Spleen (tissue), 11 donors: ENCODE results near the gene HOXB5. TPM values are rescaled to one million over a fixed set of nuclear protein-coding genes. Genes with fewer than 3 reads are reported as not detected.

Source experiments
- DNase-seq: peaks from one replicate; pipeline ENCODE4 v3.0.0-alpha.2; 2020
- H3K27ac ChIP-seq, 8 donors: fragments of 200-600 bp; sonication (generic) in 7 of 8; 1 replicate in 4 of 8; 2 replicates in 4 of 8; pipeline versions ENCODE4 v1.5.0 to v1.8.0; 2016 to 2021; ENCODE audit warnings: inconsistent platforms in 4 of 8, mild to moderate bottlenecking in 4 of 8, moderate library complexity in 1 of 8
- H3K27me3 ChIP-seq, 7 donors: fragments of 200-600 bp; sonication (generic) in 6 of 7; replicated peaks in 1 of 7; 1 replicate in 4 of 7; 2 replicates in 3 of 7; pipeline versions ENCODE4 v1.5.0 to v1.8.0; 2016 to 2021; ENCODE audit warnings: inconsistent platforms in 3 of 7, mild to moderate bottlenecking in 1 of 7
- H3K36me3 ChIP-seq, 6 donors: fragments of 200-600 bp; sonication (generic) in 5 of 6; 1 replicate in 4 of 6; 2 replicates in 2 of 6; pipeline versions ENCODE4 v1.5.0 to v1.8.0; 2016 to 2021; ENCODE audit warnings: inconsistent platforms in 2 of 6
- H3K4me1 ChIP-seq, 6 donors: fragments of 200-600 bp; sonication (generic) in 5 of 6; 1 replicate in 3 of 6; 2 replicates in 3 of 6; pipeline versions ENCODE4 v1.5.0 to v1.8.0; 2016 to 2021; ENCODE audit warnings: inconsistent platforms in 3 of 6
- H3K4me3 ChIP-seq, 8 donors: fragments of 200-600 bp; sonication (generic) in 7 of 8; 1 replicate in 4 of 8; 2 replicates in 4 of 8; pipeline versions ENCODE4 v1.5.0 to v1.8.0; 2016 to 2021; ENCODE audit warnings: inconsistent platforms in 4 of 8, mild to moderate bottlenecking in 4 of 8, moderate library complexity in 2 of 8
- H3K9me3 ChIP-seq, 8 donors: fragments of 200-600 bp; sonication (generic) in 7 of 8; 1 replicate in 4 of 8; 2 replicates in 4 of 8; pipeline versions ENCODE4 v1.5.0 to v1.8.0; 2016 to 2021; ENCODE audit warnings: inconsistent platforms in 4 of 8
- CTCF ChIP-seq, 11 experiments: fragments of 200-600 bp in 7 of 11; fragments of 450-650 bp in 4 of 11; sonication (generic) in 4 of 11; IDR thresholded peaks in 8 of 11; conservative IDR thresholded peaks in 3 of 11; 1 replicate in 7 of 11; 2 replicates in 4 of 11; pipeline versions ENCODE4 v1.4.0 to v1.8.0; 2016 to 2021; ENCODE audit warnings: antibody characterized with exemption in 11 of 11, inconsistent platforms in 4 of 11, mild to moderate bottlenecking in 1 of 11
- POLR2A ChIP-seq, 3 donors: fragments of 450-650 bp; IDR thresholded peaks; one replicate each; pipeline ENCODE4 v1.5.1; 2017; ENCODE audit warnings: antibody characterized with exemption in 3 of 3, mild to moderate bottlenecking in 1 of 3
- POLR2AphosphoS5 ChIP-seq, 3 donors: sonication (generic); formaldehyde crosslinking; IDR thresholded peaks; one replicate each; pipeline ENCODE4 v1.5.1; 2017; ENCODE audit warnings: antibody characterized with exemption in 3 of 3
- WGBS, 5 donors: extraction: QIAGEN DNeasy Blood & Tissue Kit in 3 of 5; methylation state at CpG; one replicate each; pipeline versions ENCODE4 v1.1.5 to v1.1.7; 2013 to 2018; 5-methylcytosine and 5-hydroxymethylcytosine counted together
- intact Hi-C: fragments of 100-400 bp; cut with DNase I; formaldehyde crosslinking; loops from one replicate; pipeline ENCODE4 v1.15.0; 2023; ENCODE audit warnings: low total_unique reads
- polyA plus RNA-seq, 3 donors: library from polyadenylated mRNA; stranded (reverse); fragments of 200-250 nt; gene quantifications; one replicate each; pipeline ENCODE4 v1.2.1, GENCODE V29; 2013
- total RNA-seq, 7 donors: library from RNA; depleted of rRNA in 3 of 7; stranded (reverse); fragments of >200 nt in 3 of 7; fragmentation: NEBNext Ultra II Directional in 4 of 7; extraction: Animal tissue kit (Norgen Biotek cat#: 25700) in 4 of 7; gene quantifications; one replicate each; pipeline versions ENCODE4 v1.1.0 to v1.2.1, GENCODE V29; 2016 to 2021
- donor health status: healthy with polysubstance abuse.
- donor health status: DM: no; HTN: no; CAD: no; lungs with moderate emphysema.
- donor health status: DM: no; HTN: no; CAD: no.
- donor health status: Bipolar disorder and iron deficiency.
- donor health status: healthy.
- donor health status: DM: no; HTN: no; CAD: no.
- donor health status: DM: yes; HTN: yes; CAD: no.

HOXB5 gene
- total and polyA plus RNA-seq, 10 donors, result 0.43 to 2.6 (median 1.1) TPM

DNA sequence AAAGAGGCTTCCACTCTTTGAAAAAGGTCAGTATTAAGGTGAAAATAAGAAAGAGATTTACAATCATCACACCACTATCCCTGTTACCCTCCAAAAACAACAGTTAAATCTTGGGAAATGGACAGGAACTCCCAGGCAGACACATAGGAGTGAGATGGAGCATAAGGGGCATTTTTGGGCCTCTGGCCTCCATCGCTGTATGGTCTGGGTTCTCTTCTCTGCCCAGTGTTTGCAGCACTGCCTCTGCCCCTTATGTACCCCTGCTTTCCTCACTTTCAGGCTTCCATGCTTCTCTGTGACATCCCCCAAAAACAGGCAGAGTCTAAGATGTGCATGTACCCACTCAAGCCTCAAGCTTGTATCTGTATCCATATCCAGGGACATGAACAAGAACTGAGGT, 48.0 kb downstream of the HOXB5 start:
- H3K4me1 ChIP-seq, result peaks cover 2 to 87% (median 44%) of the 10 kb centered on the region in 6 donors
- H3K27ac ChIP-seq, result peak overlapping the region; percentile 27 to 94 (median 88)
- H3K27me3 ChIP-seq, result peaks cover 0 to 74% (median 37%) of the 10 kb centered on the region in 7 donors
- 85 to 100% (median 91%) methylated on average over 1 of the region's 1 CpG for WGBS, 5 donors
- no peak overlapping the region for H3K4me3 ChIP-seq
- intact Hi-C loops, result no loop called here
- TF ChIP-seq CTCF (IDR thresholded peaks at IDR 0.05 in 8 of 11, conservative IDR thresholded peaks at IDR 0.05 in 3 of 11) (no peak), POLR2A (IDR thresholded peaks at IDR 0.05) (no peak), POLR2AphosphoS5 (IDR thresholded peaks at IDR 0.05) (no peak)
- no peak for DNase-seq
- no peaks in the 10 kb centered on the region for H3K9me3 ChIP-seq
- peaks cover 0 to 9% (median 0%) of the 10 kb centered on the region in 6 donors for H3K36me3 ChIP-seq

GRCh38 chr17:48545022-48545375, 48.6 kb downstream of the HOXB5 start, which contains the start of gene HOXB2:
TSS of gene HOXB2 (minus strand) at chr17:48545109. CDS start at chr17:48544911, 198 bp downstream.
- Histone ChIP-seq H3K4me3 (peak within 1 kb of the TSS; percentile 48 to 79 (median 67)), H3K27ac (peak within 1 kb of the TSS; percentile 85 to 94 (median 88)), H3K36me3 (peaks cover 0 to 4% (median 0%) of the 10 kb centered on the region in 6 donors), H3K9me3 (no peaks in the 10 kb centered on the region), H3K27me3 (peaks cover 0 to 80% (median 37%) of the 10 kb centered on the region in 7 donors), H3K4me1 (peaks cover 2 to 92% (median 47%) of the 10 kb centered on the region in 6 donors)
- DNase-seq, result no peak
- intact Hi-C loops, result no loop called here
- TF ChIP-seq POLR2AphosphoS5 (IDR thresholded peaks at IDR 0.05) (no peak), CTCF (IDR thresholded peaks at IDR 0.05 in 8 of 11, conservative IDR thresholded peaks at IDR 0.05 in 3 of 11) (no peak), POLR2A (IDR thresholded peaks at IDR 0.05) (no peak)
- 30 to 53% (median 39%) methylated on average over 12 of the region's 12 CpGs for WGBS, 5 donors

DNA sequence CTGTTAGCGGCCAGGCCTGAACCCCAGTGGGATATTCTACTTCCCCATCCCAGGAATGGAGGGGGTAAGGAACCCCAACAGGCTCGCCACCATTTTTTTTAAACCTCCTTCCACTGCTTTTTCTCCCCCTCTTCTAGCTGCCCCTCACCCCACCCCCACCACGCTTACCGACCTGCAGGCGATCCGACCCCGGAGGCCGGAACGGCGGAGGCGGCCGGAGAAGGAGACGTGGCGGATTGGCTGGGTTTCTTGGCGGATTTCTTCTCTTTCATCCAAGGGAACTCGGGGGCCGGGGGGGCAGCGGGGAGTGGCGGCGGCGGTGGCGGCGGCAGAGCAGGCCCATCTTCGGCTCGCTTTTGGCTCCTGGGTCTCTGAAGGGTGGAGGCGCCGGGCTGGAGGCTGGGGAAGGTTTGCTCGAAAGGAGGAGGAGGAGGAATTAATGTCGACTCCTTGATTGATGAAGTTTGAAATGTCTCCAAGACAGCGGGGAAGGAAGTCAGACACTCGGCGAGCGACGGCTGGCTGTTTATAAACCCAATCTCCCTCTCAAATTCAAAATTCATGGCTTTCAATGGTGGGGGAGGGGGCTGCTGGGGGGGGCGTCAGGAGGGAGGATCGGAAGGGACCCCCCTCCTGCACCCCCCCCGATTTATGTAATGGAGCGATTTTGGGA, 49.1 kb downstream of the HOXB5 start:
- peak overlapping the region; percentile 48 to 79 (median 67) for H3K4me3 ChIP-seq
- H3K27me3 ChIP-seq, result peaks cover 0 to 84% (median 37%) of the 10 kb centered on the region in 7 donors
- H3K36me3 ChIP-seq, result no peaks in the 10 kb centered on the region
- peak in 2 of 3 donors; percentile 68 to 74 for TF ChIP-seq POLR2AphosphoS5 (IDR thresholded peaks at IDR 0.05)
- TF ChIP-seq POLR2A (IDR thresholded peaks at IDR 0.05), result no peak
- no peaks in the 10 kb centered on the region for H3K9me3 ChIP-seq
- peaks cover 2 to 94% (median 48%) of the 10 kb centered on the region in 6 donors for H3K4me1 ChIP-seq
- H3K27ac ChIP-seq, result peak overlapping the region; percentile 85 to 94 (median 88)
- intact Hi-C loops, result no loop called here
- WGBS, 5 donors, result 3 to 7% (median 4%) methylated on average over 37 to 38 of the region's 38 CpGs
- DNase-seq, result no peak

DNA sequence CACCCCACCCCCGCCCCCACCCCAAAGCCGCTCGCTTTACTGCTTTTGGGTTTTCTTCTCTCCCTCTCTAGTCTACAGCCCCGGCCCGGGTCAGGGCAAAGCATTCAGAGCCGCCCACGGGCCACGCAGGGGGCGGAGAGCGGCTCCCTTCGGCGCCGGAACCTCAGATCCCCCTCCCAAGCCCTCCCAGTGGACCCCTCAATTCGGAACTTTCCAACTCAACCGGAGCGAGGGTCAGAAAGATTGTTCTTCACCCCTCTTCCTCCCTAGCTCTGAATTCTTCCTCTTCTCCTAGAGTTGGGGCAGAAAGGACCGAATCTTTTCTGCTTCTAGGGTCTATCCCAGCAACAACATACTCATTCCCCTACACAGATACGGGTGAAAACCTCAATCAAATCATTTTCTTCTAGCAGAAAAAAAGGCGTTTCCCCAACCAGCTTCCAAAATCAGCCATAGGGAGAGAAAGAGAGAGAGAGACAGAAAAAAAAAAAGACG, 49.7 kb downstream of the HOXB5 start:
- Histone ChIP-seq H3K27me3 (peaks cover 0 to 90% (median 37%) of the 10 kb centered on the region in 7 donors), H3K36me3 (no peaks in the 10 kb centered on the region), H3K4me1 (peaks cover 2 to 89% (median 48%) of the 10 kb centered on the region in 6 donors), H3K27ac (peak overlapping the region; percentile 85 to 94 (median 88)), H3K4me3 (peak overlapping the region; percentile 48 to 79 (median 67)), H3K9me3 (no peaks in the 10 kb centered on the region)
- TF ChIP-seq CTCF (IDR thresholded peaks at IDR 0.05 in 8 of 11, conservative IDR thresholded peaks at IDR 0.05 in 3 of 11), result no peak
- no peak for TF ChIP-seq POLR2A (IDR thresholded peaks at IDR 0.05)
- TF ChIP-seq POLR2AphosphoS5 (IDR thresholded peaks at IDR 0.05), result no peak
- intact Hi-C loops, result no loop called here
- no peak for DNase-seq
- 1 to 5% (median 2%) methylated on average over 19 to 20 of the region's 20 CpGs for WGBS, 5 donors
